Gastroesophageal sphincter (tissue), 4 donors: ENCODE measurements around the gene IL36G. TPM values are rescaled to one million over a fixed set of nuclear protein-coding genes. Genes with fewer than 3 reads are reported as not detected.

Experiments
- ATAC-seq: fragments of 150-250 bp; one replicate; pipeline ENCODE4 v1.9.1; 2016; ENCODE audit warnings: mild to moderate bottlenecking, moderate library complexity
- H3K27ac ChIP-seq, 4 donors: fragments of 200-600 bp; sonication (generic) in 3 of 4; 1 replicate in 3 of 4; 2 replicates in 1 of 4; pipeline ENCODE4 v1.5.1; 2016 to 2019
- H3K27me3 ChIP-seq: fragments of 200-600 bp; sonication (generic); one replicate; pipeline ENCODE4 v1.5.1; 2019
- H3K36me3 ChIP-seq, 2 donors: fragments of 200-600 bp; sonication (generic); one replicate each; pipeline ENCODE4 v1.5.1; 2019; ENCODE audit warnings: control low read depth in 1 of 2
- H3K4me1 ChIP-seq, 3 donors: fragments of 200-600 bp; sonication (generic); 1 replicate in 2 of 3; 2 replicates in 1 of 3; pipeline ENCODE4 v1.5.1; 2016 to 2019; ENCODE audit warnings: control low read depth in 2 of 3
- H3K4me3 ChIP-seq, 2 donors: fragments of 200-600 bp; sonication (generic); one replicate each; pipeline ENCODE4 v1.5.1; 2019; ENCODE audit warnings: mild to moderate bottlenecking in 1 of 2, moderate library complexity in 1 of 2
- H3K9me3 ChIP-seq, 3 donors: fragments of 200-600 bp; sonication (generic); one replicate each; pipeline ENCODE4 v1.5.1; 2017 to 2019; ENCODE audit warnings: control low read depth in 2 of 3
- EP300 ChIP-seq: sonication (generic); formaldehyde crosslinking; IDR thresholded peaks from one replicate; pipeline ENCODE4 v1.6.1; 2017; ENCODE audit warnings: antibody characterized with exemption, mild to moderate bottlenecking
- POLR2A ChIP-seq, 2 donors: fragments of 450-650 bp; IDR thresholded peaks; one replicate each; pipeline ENCODE4 v1.6.1; 2017; ENCODE audit warnings: antibody characterized with exemption in 2 of 2, mild to moderate bottlenecking in 2 of 2, moderate library complexity in 1 of 2
- POLR2AphosphoS5 ChIP-seq: sonication (generic); formaldehyde crosslinking; IDR thresholded peaks from one replicate; pipeline ENCODE4 v1.6.1; 2017; ENCODE audit warnings: antibody characterized with exemption
- WGBS, 2 donors: methylation state at CpG; one replicate each; pipeline ENCODE4 v1.1.5; 2018; ENCODE audit warnings: low coverage in 1 of 2; 5-methylcytosine and 5-hydroxymethylcytosine counted together
- total RNA-seq, 4 donors: library from RNA; depleted of rRNA; stranded (reverse); fragments of >200 nt; gene quantifications; one replicate each; pipeline ENCODE4 v1.1.0, GENCODE V29; 2016
- TF ChIP-seq, protein P1 (sequence below), 4 experiments: fragments of 200-600 bp in 2 of 4; fragments of 450-650 bp in 2 of 4; sonication (generic) in 1 of 4; IDR thresholded peaks; one replicate each; pipeline ENCODE4 v1.5.1; 2017 to 2019; ENCODE audit warnings: antibody characterized with exemption in 4 of 4, mild to moderate bottlenecking in 2 of 4, moderate library complexity in 2 of 4

Gene IL36G
- total RNA-seq, 4 donors from 2014 or later: 0.78 to 1.8 TPM; not detected in 2

DNA sequence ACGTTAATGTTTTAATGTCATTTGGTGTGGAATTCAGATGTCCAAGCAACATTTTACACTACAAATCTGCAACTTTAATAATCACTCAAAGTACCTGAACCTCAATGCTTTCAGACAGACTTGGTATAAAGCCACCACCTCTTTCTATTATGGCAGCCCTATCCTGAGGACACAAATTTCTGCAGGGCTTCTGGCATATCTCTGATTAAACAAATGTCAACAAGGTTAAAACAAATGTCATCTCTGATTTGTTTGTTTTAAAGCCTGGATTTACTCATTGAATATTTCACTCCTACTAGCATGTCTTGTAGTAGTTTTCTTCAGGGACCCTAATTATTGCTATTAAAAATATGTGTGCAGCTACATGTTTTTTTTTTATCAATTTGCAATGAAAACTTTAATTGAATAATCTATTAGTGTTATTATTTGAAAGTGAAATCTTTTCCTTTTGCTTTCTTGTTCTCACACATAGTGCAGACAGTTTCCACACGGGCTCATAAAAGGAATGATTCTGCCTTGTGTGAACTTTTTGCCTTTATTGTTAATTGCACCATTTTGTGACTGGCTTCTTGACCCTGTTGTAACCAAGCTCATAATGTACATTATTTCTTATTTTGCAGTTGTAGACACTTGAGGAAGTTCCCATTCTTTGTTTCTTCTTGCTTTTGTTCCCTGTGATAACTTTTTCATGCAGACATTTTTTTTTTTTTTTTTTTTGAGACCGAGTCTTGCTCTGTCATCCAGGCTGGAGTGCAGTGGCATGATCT is 36.8 kb upstream of the IL36G start:
- 56 to 57% methylated on average over 2 to 3 of the region's 3 CpGs for WGBS, 2 donors

DNA sequence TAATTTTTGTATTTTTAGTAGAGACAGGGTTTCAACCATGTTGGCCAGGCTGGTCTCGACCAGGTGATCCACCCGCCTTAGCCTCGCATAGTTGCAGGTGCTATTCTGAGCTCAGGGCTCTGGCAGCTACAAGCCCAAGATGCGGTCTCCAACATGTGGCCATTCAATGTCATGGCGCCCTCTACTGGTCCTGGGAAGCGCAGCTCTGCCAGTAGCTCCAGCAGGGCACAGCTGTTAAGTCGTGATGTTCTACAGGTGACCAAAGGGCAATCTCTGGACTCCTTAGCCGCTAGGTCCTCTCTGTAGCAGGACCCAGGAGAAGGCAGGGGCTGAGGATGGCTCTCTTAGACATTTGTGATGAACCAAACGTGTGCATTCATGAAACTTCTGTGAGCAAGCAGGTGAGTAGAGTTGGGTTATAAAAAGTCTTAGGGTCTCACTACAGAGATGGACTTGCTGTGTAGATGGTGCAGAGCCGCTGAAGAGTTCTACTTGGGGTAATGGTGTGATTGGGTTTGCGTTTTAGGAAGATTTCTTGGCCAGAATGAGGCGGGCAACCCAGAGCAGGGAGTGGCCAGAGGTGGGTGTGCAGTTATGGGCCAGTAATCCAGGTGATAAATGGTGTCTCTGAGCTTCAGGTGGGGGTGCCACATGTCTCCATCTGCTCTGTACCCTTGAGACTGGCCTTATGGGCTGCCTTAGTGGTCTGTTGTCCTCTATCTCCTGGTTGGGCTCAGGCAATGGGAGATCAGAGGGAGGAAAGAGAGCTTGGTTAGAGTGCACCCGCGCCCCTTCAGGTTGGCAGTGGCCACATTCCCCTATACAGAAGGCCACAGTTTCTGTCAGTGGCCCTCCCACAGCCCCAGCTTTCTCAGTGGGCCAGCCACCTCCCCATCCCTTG is 35.8 kb upstream of the IL36G start:
- ATAC-seq: peak; percentile 57
- no peaks in the 10 kb centered on the region for H3K4me1 ChIP-seq
- H3K9me3 ChIP-seq: peaks cover 0 to 13% (median 0%) of the 10 kb centered on the region in 3 donors
- H3K36me3 ChIP-seq: no peaks in the 10 kb centered on the region
- H3K27me3 ChIP-seq: no peaks in the 10 kb centered on the region
- TF ChIP-seq POLR2AphosphoS5 (no peak), POLR2A (IDR thresholded peaks at IDR 0.05) (no peak), EP300 (no peak)
- TF ChIP-seq, protein P1, sequence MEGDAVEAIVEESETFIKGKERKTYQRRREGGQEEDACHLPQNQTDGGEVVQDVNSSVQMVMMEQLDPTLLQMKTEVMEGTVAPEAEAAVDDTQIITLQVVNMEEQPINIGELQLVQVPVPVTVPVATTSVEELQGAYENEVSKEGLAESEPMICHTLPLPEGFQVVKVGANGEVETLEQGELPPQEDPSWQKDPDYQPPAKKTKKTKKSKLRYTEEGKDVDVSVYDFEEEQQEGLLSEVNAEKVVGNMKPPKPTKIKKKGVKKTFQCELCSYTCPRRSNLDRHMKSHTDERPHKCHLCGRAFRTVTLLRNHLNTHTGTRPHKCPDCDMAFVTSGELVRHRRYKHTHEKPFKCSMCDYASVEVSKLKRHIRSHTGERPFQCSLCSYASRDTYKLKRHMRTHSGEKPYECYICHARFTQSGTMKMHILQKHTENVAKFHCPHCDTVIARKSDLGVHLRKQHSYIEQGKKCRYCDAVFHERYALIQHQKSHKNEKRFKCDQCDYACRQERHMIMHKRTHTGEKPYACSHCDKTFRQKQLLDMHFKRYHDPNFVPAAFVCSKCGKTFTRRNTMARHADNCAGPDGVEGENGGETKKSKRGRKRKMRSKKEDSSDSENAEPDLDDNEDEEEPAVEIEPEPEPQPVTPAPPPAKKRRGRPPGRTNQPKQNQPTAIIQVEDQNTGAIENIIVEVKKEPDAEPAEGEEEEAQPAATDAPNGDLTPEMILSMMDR (IDR thresholded peaks at IDR 0.05): peak; percentile 41 to 82 (median 48)
- H3K4me3 ChIP-seq: no peak overlapping the region
- no peak overlapping the region for H3K27ac ChIP-seq
- WGBS, 2 donors: 26 to 55% methylated on average over 3 to 8 of the region's 14 CpGs

More for the DNA sequence above, 36.8 kb upstream of the IL36G start:
- TF ChIP-seq POLR2A (IDR thresholded peaks at IDR 0.05) (no peak), POLR2AphosphoS5 (no peak), EP300 (no peak)
- TF ChIP-seq, protein P1 (IDR thresholded peaks at IDR 0.05): no peak
- H3K9me3 ChIP-seq: peaks cover 0 to 13% (median 0%) of the 10 kb centered on the region in 3 donors
- H3K27me3 ChIP-seq: no peaks in the 10 kb centered on the region
- H3K4me1 ChIP-seq: no peaks in the 10 kb centered on the region
- ATAC-seq: no peak
- no peak overlapping the region for H3K4me3 ChIP-seq
- H3K36me3 ChIP-seq: no peaks in the 10 kb centered on the region
- no peak overlapping the region for H3K27ac ChIP-seq

DNA sequence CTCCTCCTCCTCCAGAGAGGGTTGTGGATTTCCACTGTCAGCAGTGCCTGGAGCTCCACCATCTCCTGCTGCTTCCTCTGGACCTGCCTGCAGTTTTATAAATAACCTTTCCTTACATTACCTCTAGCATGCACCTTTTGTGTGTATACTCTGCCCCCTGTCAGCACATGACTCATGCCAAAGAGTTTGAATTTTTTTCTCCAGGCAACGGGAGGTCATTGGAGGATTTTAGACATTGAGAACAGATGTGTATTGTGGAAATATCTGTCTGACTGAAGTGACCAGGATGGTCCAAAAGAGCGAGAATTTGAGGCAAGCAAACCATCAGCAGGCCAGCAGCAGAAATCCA is 35.2 kb upstream of the IL36G start:
- Histone ChIP-seq H3K27ac (no peak overlapping the region), H3K4me3 (no peak overlapping the region), H3K36me3 (no peaks in the 10 kb centered on the region), H3K27me3 (no peaks in the 10 kb centered on the region), H3K4me1 (no peaks in the 10 kb centered on the region), H3K9me3 (peaks cover 0 to 13% (median 0%) of the 10 kb centered on the region in 3 donors)
- TF ChIP-seq EP300: no peak
- ATAC-seq: no peak
- 40 to 60% methylated on average over 1 to 2 of the region's 2 CpGs for WGBS, 2 donors

DNA sequence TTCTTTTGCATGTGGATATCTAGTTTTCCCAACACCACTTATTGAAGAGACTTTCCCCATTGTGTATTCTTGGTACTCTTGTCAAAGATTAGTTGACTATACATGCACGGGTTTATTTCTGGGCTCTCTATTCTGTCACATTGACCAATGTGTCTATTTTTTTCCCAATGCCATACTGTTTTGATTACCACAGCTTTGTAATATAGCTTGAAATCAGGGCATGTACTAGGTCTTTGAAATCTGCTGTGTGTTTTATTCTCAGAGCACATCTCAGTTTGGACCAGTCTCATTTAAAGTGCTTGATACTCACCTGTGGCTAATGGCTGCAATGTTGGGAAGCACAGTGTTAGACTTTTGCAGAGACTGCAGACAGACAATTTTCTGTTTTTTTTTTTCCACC is 32.8 kb upstream of the IL36G start:
- Histone ChIP-seq H3K4me3 (no peak overlapping the region), H3K9me3 (peaks cover 0 to 13% (median 0%) of the 10 kb centered on the region in 3 donors), H3K36me3 (no peaks in the 10 kb centered on the region), H3K27me3 (no peaks in the 10 kb centered on the region), H3K4me1 (no peaks in the 10 kb centered on the region), H3K27ac (no peak overlapping the region)
- 83% methylated on average over 1 of the region's 1 CpG; no CpG with 5 or more reads in 1 of the 2 donors for WGBS, 2 donors
- TF ChIP-seq POLR2AphosphoS5 (no peak), EP300 (no peak), POLR2A (IDR thresholded peaks at IDR 0.05) (no peak)
- TF ChIP-seq, protein P1 (IDR thresholded peaks at IDR 0.05): no peak
- ATAC-seq: no peak

DNA sequence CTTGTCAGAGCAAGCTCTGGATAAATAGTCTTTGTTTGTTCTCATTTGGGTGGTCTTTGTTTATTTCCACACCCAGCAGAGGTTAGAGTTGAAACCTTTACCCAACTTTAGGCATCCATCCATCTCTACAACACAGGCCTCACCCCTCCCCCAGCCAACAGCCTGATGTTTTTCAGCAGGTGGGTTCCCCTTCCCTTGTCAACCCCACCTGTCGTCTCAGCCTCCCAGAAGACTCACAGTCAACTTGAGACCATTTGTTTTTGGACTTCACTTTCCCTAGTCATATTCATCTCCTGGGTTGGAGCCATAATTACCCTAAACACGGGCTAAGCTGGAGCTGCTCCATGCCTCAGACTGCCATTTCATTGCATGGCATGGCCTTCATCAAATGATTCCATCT is 31.7 kb upstream of the IL36G start:
- Histone ChIP-seq H3K36me3 (no peaks in the 10 kb centered on the region), H3K9me3 (peaks cover 0 to 13% (median 0%) of the 10 kb centered on the region in 3 donors), H3K27me3 (no peaks in the 10 kb centered on the region), H3K27ac (no peak overlapping the region), H3K4me1 (no peaks in the 10 kb centered on the region), H3K4me3 (no peak overlapping the region)
- 71% methylated on average over 2 of the region's 2 CpGs; no CpG with 5 or more reads in 1 of the 2 donors for WGBS, 2 donors
- ATAC-seq: no peak
- TF ChIP-seq EP300 (no peak), POLR2AphosphoS5 (no peak), POLR2A (IDR thresholded peaks at IDR 0.05) (no peak)
- TF ChIP-seq, protein P1 (IDR thresholded peaks at IDR 0.05): no peak
